ENCODE data around the gene OPN4. TPM values are rescaled to one million over a fixed set of nuclear protein-coding genes. Genes with fewer than 3 reads are reported as not detected.
"Not testable (repeated sequence)": the region's sequence is repeated elsewhere in the genome, so short reads cannot be mapped to it uniquely, and the experiment has no call there.

Gene OPN4
- total RNA-seq, 1 experiment from 2014 or later, result not detected

DNA sequence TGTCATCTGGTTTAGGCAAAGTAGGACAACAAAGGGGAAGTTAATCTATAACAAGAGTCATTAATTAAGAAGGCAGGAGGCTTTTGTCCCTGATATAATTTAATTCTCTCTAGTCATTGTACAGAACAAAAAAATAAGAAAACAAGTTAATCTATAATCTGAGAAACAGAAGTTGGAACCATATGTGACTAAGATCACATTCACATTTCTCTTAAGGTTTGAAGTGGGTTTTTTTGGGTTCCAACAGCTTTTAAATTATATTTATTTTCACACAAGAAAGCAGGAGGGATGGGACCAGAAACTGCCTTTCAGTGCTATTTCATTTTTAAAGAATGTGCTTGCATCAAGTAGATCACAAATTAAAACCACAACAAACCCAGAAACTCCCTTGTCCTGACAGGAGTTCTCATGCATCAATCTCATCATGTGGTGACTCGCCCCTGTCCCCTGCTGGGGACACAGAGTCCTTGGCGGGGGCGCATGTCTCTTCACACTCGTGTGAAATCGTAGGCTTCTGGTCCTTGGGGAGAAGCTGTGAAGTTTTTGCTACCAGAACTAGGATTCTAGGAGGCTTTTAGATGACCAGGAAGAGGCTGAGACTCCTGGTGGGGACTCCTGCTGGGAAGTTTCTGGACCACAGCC is 10.1 kb upstream of the OPN4 start:
- no TSS peak for BruUV-seq (replicated peaks)
- Mint-ChIP-seq H3K4me1 (ENCODE audit: low read depth, unreplicated experiment) (no peaks in the 10 kb centered on the region), H3K27me3 (ENCODE audit: insufficient read depth, unreplicated experiment) (peaks cover 2% of the 10 kb centered on the region)

DNA sequence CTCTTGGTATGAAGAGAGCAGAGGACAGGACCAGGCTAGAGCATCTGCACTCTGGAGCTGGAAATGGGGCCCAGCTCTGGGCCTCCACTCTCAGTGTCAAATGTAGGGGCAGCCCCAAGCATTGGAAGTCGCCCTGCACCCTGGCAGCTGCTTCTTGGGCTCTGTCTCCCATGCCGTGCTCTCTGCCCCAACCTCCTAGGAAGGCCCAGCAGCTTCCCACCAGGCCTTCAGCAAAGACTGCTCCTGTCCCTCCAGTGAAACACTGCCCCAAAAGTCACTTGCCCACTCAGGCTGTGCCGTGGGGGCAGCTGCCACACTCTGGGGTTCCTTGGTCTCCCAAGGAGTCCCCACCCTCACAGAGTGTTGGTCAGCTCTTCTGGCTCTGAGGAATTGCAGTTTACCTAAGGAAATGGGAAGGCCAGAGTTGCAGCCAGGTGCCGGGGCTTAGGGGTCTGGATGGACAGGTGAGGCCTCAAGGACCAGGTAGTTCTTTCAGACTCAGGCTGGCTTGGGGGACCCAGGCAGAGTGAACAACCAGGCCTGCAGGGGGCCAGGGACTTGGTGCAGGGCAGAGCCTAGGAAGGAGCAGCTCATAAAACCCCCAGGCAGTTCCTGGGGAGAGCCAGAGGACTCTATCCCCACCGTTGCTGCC is 9.4 kb upstream of the OPN4 start:
- no TSS peak for BruUV-seq (replicated peaks)
- ChIA-PET CTCF (interaction anchor here (0.6 kb wide), 1 partner anchor 261 kb away, joined by 3 read pairs; no protein-coding TSS in a partner anchor), POLR2A (interaction anchor here (0.5 kb wide), 1 partner anchor 18 kb away, joined by 3 read pairs; no protein-coding TSS in a partner anchor)
- no peak for DNase-seq
- no peaks in the 10 kb centered on the region for H3K4me1 Mint-ChIP-seq (ENCODE audit: low read depth, unreplicated experiment)
- Histone ChIP-seq H3K36me3 (ENCODE audit: control insufficient read depth, insufficient read depth, low read length) (no peaks in the 10 kb centered on the region), H3K9me3 (0 out of 2 replicates have a peak, but pooled peaks cover 4% of the 10 kb centered on the region), H3K4me3 (ENCODE audit: low read depth, low read length) (no peak overlapping the region), H3K27me3 (replicated peaks; ENCODE audit: control insufficient read depth, insufficient read depth, low read length) (no peaks in the 10 kb centered on the region), H3K4me1 (no peaks in the 10 kb centered on the region)
- no peaks in the 10 kb centered on the region for H3K9me3 Mint-ChIP-seq (ENCODE audit: unreplicated experiment)
- no peak overlapping the region for H3K4me3 Mint-ChIP-seq (ENCODE audit: unreplicated experiment)
- no peaks in the 10 kb centered on the region for H3K36me3 Mint-ChIP-seq (ENCODE audit: insufficient read depth, unreplicated experiment)
- H3K27ac Mint-ChIP-seq (ENCODE audit: unreplicated experiment), result no peak overlapping the region
- TF ChIP-seq, protein P1, sequence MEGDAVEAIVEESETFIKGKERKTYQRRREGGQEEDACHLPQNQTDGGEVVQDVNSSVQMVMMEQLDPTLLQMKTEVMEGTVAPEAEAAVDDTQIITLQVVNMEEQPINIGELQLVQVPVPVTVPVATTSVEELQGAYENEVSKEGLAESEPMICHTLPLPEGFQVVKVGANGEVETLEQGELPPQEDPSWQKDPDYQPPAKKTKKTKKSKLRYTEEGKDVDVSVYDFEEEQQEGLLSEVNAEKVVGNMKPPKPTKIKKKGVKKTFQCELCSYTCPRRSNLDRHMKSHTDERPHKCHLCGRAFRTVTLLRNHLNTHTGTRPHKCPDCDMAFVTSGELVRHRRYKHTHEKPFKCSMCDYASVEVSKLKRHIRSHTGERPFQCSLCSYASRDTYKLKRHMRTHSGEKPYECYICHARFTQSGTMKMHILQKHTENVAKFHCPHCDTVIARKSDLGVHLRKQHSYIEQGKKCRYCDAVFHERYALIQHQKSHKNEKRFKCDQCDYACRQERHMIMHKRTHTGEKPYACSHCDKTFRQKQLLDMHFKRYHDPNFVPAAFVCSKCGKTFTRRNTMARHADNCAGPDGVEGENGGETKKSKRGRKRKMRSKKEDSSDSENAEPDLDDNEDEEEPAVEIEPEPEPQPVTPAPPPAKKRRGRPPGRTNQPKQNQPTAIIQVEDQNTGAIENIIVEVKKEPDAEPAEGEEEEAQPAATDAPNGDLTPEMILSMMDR (IDR thresholded peaks at IDR 0.05; ENCODE audit: insufficient read depth in 1 of 2, low read depth in 1 of 2, low read length in 1 of 2, severe bottlenecking in 1 of 2, unreplicated experiment in 1 of 2), result no peak
- H3K27me3 Mint-ChIP-seq (ENCODE audit: insufficient read depth, unreplicated experiment), result peaks cover 2% of the 10 kb centered on the region
- intact Hi-C loops (cut with micrococcal nuclease; ENCODE audit: unreplicated experiment), result loop anchor here (1.0 to 5.0 kb wide), 3 partner anchors 37 to 244 kb away; no protein-coding TSS in a partner anchor

More for the DNA sequence above, 10.1 kb upstream of the OPN4 start:
- ChIA-PET CTCF (interaction anchor here (0.6 kb wide), 1 partner anchor 262 kb away, joined by 3 read pairs; no protein-coding TSS in a partner anchor), POLR2A (interaction anchor here (0.5 kb wide), 1 partner anchor 17 kb away, joined by 3 read pairs; no protein-coding TSS in a partner anchor)
- Histone ChIP-seq H3K36me3 (ENCODE audit: control insufficient read depth, insufficient read depth, low read length) (no peaks in the 10 kb centered on the region), H3K4me1 (no peaks in the 10 kb centered on the region), H3K4me3 (ENCODE audit: low read depth, low read length) (no peak overlapping the region), H3K27me3 (replicated peaks; ENCODE audit: control insufficient read depth, insufficient read depth, low read length) (no peaks in the 10 kb centered on the region), H3K9me3 (0 out of 2 replicates have a peak, but pooled peaks cover 4% of the 10 kb centered on the region)
- intact Hi-C loops (cut with micrococcal nuclease; ENCODE audit: unreplicated experiment), result loop anchor here (1.0 to 5.0 kb wide), 3 partner anchors 38 to 243 kb away; no protein-coding TSS in a partner anchor
- TF ChIP-seq, protein P1 (IDR thresholded peaks at IDR 0.05; ENCODE audit: insufficient read depth in 1 of 2, low read depth in 1 of 2, low read length in 1 of 2, severe bottlenecking in 1 of 2, unreplicated experiment in 1 of 2), result peak; percentile 44 to 78
- H3K9me3 Mint-ChIP-seq (ENCODE audit: unreplicated experiment), result no peaks in the 10 kb centered on the region
- H3K27ac Mint-ChIP-seq (ENCODE audit: unreplicated experiment), result no peak overlapping the region
- no peaks in the 10 kb centered on the region for H3K36me3 Mint-ChIP-seq (ENCODE audit: insufficient read depth, unreplicated experiment)
- H3K4me3 Mint-ChIP-seq (ENCODE audit: unreplicated experiment), result no peak overlapping the region
- DNase-seq, result peak in 1 of 2 experiments; percentile 32

DNA sequence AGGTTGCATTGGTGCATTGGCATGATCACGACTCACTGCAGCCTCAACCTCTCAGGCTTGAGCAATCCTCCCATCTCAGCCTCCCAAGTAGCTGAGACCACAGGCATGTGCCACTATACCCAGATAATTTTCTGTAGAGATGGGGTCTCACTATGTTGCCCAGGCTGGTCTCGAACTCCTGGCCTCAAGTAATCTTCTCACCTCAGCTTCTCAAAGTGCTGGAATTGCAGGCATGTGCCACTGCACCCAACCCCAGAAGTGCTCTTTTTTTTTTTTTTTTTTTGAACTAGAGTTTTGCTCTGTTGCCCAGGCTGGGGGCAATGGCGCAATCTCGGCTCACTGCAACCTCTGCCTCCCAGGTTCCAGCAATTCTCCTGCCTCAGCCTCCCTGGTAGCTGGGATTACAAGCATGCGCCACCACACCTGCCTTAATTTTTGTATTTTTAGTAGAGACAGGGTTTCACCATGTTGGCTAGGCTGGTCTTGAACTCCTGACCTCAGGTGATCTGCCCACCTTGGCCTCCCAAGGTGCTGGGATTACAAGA is 8.7 kb upstream of the OPN4 start:
- intact Hi-C loops (cut with micrococcal nuclease; ENCODE audit: unreplicated experiment), result loop anchor here (2.0 kb wide), 1 partner anchor 245 kb away; no protein-coding TSS in a partner anchor
- H3K36me3 ChIP-seq (ENCODE audit: control insufficient read depth, insufficient read depth, low read length); H3K4me3 ChIP-seq (ENCODE audit: low read depth, low read length); H3K27ac Mint-ChIP-seq (ENCODE audit: unreplicated experiment); BruUV-seq (replicated peaks); POLR2A ChIA-PET; H3K9me3 Mint-ChIP-seq (ENCODE audit: unreplicated experiment); H3K4me1 ChIP-seq; H3K27me3 ChIP-seq (replicated peaks; ENCODE audit: control insufficient read depth, insufficient read depth, low read length); CTCF ChIA-PET; H3K9me3 ChIP-seq; H3K4me1 Mint-ChIP-seq (ENCODE audit: low read depth, unreplicated experiment); H3K27me3 Mint-ChIP-seq (ENCODE audit: insufficient read depth, unreplicated experiment); H3K36me3 Mint-ChIP-seq (ENCODE audit: insufficient read depth, unreplicated experiment); H3K4me3 Mint-ChIP-seq (ENCODE audit: unreplicated experiment); DNase-seq: not testable (repeated sequence)

All from Caco-2 (cell line).